Measurements from ENCODE around the gene HIF1A.

Gene HIF1A

DNA sequence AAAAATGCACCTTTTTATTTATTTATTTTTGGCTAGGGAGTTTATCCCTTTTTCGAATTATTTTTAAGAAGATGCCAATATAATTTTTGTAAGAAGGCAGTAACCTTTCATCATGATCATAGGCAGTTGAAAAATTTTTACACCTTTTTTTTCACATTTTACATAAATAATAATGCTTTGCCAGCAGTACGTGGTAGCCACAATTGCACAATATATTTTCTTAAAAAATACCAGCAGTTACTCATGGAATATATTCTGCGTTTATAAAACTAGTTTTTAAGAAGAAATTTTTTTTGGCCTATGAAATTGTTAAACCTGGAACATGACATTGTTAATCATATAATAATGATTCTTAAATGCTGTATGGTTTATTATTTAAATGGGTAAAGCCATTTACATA lies 52.0 kb downstream of the HIF1A start:
- no peak for DNase-seq (ENCODE audit: low read depth, low spot score)

DNA sequence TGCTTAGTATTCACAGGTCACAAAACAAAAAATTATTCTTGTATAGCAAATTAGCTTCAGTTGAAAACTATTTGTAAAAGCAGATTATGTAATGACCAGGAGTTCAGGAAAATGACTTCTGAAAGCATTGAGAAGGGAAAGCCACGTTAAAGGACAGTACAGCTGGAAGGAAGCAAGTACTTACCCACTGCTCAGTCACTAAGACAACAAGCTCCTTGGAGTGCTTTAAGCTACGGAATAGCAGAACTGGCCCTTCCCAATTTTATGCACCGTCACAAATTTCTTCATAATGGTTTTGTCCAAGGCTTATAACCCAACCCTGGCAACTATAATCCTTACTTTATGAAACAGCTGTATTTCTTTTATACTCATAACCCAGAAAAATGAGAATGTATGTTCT lies 54.0 kb downstream of the HIF1A start:
- DNase-seq (ENCODE audit: low read depth, low spot score): no peak

DNA sequence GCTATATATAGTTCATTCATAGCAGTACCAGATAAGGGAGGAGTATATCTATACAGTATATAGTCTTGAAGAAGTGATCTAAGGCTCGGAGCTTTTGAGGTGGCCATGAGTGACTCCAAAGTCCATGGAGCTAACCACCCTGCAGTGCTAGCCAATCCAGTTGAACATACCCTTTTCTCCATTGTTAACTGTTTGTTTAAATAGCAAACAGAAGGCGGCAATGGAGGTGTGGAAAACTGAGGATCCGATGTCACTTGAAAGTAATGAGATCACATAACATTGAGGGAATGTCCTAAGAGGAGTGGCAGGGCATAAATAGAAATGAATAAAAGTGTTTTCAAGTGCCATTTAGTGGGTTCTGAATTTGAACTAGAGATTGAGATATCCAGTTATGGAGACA lies 54.6 kb downstream of the HIF1A start:
- DNase-seq (ENCODE audit: low read depth, low spot score): no peak

DNA sequence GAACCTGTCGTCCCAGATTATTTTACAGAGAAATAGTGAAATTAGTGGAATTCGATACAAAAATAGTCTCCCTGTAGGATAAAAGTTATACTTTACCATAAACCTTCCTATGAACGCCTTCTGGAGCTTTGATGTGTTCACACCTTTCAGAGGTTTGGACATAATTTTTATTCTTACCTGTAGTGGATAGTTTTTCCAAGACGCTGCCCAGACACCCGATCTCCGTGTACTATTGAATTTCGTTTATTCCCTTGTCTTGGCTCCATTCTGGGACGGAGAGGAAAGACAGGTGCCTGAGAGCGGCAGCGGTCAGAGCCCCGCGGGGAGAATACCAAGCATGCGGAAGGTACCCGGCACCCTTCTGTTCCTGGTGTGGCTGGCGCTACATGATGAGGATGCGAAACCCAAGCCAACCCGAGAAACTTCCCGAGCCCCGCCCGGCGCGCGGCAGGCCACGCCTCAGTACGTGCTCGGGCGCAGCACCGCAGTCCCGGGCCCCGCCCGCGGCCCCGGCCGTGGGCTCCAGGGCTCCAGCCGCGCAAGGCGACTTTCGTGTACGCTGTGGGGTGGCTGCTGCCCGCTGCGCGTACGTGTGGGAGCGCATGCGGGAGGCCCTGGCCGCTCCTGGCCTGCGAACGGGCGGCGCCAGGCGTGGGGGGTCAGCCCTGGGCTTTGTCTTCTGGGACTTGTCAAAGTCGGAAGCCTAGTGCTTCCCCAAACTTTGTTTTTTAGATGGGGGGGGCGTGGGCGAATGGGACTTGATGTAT lies 55.6 kb downstream of the HIF1A start:
- DNase-seq (ENCODE audit: low read depth, low spot score): peak; percentile 78

GRCh38 chr14:61751475-61751989 lies 56.2 kb downstream of the HIF1A start:
- no peak for DNase-seq (ENCODE audit: low read depth, low spot score)

DNA sequence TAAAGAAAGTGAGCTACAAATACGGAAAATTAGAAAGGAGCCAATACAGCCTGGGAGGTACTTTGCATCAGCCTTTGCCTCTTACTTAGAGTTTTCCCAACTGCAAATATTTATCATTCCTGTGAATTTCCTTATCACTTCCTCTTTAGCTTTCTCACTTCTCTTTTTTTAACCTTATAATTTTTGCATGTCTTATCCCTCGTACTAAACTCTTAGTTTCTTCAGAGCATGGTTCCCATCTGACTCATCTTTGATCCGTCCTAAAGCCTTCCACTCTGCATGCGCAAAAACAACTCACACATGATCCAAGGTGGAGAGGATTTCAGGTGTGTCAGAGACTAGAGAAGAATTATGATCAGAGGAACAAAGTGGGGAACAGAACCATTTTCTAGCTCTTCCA lies 57.3 kb downstream of the HIF1A start:
- DNase-seq (ENCODE audit: low read depth, low spot score): peak; percentile 26

- no peak for DNase-seq (ENCODE audit: low read depth, low spot score)
Measured at GRCh38 chr14:61753631-61754030, 58.3 kb downstream of the HIF1A start.

DNA sequence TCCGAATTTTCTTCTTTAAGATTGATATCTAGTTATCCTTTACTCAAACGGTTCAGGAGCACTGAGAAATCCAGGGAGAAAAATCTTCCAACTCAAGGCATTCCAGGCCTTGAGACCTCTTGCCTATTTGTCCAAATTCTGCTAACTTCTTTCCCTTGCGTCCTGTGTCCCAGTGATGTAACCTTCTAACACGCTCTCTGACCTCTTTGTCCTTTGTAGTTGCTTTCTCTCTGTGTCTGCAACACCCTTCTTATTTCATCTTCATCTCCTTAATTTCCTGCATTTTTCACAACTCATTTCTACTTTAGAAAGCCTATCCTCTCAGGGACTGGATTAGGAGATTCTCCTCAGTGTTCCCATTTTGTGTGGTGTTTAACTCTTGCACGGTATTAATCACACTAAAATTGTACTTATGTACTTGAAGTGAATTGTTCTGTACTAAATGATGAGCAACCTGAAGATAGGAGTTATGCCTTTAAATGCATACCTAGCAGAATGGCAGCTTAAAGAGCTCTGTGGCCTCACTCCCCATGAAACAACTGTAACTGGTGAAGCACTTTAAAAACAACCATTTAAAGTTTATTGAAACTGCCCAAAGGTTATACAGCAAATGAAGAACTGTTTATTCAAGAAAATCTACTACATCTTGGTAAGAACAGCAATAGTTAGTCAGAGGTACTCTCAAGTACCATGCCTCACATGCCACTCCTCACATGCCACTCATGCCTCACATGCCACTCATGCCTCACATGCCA lies 59.5 kb downstream of the HIF1A start:
- peak; percentile 20 for DNase-seq (ENCODE audit: low read depth, low spot score)

GRCh38 chr14:61755382-61755742 lies 60.0 kb downstream of the HIF1A start:
- peak; percentile 23 for DNase-seq (ENCODE audit: low read depth, low spot score)

GRCh38 chr14:61756135-61756534 lies 60.8 kb downstream of the HIF1A start:
- DNase-seq (ENCODE audit: low read depth, low spot score): no peak

DNA sequence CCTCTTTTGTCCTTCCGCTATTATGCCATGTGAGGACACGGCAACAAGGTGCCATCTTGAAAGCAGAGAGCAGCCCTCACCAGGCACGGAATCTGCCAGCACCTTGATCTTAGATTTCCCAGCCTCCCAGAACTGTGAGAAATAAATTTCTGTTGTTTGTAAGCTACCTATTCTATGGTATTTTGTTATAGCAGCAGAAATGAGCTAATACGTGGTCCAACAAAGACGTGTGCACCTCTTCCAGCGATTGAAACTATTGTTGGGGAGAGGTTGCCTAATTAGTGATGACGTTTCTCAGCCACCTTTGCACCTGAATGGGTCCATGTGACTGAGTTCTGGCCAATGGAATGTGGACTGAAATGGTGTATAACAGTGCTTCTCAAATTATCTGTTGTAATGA lies 64.6 kb downstream of the HIF1A start:
- DNase-seq (ENCODE audit: low read depth, low spot score): no peak

DNA sequence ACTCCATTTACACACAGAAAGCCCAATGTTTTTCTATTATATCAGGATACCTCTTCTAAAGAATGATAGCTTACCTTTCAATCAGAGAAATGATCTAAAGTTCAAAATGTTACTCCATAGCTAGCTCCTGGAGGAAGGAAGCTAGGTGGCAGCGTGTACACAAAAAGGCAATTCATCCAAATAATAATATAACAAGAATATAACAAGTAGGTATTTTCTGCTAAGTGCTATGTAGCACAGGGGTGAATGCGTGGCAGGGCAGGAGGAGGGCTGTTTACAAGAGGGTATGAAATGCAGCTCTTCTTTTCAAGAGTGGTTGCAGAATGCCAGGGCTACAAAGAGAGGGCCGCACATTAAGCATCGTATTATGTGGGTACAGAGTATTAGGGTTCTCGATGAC lies 66.2 kb downstream of the HIF1A start:
- DNase-seq (ENCODE audit: low read depth, low spot score): peak; percentile 19

GRCh38 chr14:61761959-61762786 lies 66.9 kb downstream of the HIF1A start, which contains the start of gene SNAPC1:
TSS of gene SNAPC1 (plus strand) at chr14:61762420. CDS start at chr14:61762461, 41 bp downstream.
- peak; percentile 99 for DNase-seq (ENCODE audit: low read depth, low spot score)

DNA sequence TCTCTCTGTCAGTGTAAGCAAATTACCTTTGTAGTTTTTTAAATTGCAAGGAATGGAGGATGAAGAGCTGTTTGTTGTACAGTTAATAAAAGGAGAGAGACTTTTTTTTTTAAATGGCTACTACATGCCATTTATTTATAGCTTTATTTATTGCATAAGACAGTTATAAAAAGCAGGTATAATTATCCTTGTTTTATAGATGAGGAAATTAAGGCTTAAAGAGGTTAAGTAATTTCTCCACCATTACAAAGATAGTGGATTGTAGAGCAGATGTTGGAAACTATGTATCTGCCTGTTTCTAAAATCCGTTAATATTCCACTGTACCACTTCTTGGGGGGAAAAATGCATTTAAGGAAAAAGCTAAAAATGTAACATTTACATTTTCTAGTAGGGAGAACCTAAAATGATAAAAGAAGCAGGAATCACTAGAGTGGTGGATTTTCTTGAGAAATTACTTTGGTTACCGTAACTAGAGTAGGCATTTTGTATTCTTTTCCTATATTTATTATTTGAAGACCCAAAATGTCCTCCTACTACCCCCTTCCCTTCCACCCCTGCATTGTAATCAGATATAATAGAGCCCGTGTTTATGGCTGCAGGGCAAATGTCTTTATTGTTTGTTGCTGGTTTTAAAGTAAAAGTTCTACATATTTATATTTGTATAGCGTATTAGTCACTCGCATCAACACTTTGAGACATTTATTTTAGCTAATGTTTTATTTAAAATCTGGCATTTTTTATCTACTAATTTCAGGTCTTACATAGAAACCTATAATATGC lies 69.2 kb downstream of the HIF1A start:
- DNase-seq (ENCODE audit: low read depth, low spot score): no peak

DNA sequence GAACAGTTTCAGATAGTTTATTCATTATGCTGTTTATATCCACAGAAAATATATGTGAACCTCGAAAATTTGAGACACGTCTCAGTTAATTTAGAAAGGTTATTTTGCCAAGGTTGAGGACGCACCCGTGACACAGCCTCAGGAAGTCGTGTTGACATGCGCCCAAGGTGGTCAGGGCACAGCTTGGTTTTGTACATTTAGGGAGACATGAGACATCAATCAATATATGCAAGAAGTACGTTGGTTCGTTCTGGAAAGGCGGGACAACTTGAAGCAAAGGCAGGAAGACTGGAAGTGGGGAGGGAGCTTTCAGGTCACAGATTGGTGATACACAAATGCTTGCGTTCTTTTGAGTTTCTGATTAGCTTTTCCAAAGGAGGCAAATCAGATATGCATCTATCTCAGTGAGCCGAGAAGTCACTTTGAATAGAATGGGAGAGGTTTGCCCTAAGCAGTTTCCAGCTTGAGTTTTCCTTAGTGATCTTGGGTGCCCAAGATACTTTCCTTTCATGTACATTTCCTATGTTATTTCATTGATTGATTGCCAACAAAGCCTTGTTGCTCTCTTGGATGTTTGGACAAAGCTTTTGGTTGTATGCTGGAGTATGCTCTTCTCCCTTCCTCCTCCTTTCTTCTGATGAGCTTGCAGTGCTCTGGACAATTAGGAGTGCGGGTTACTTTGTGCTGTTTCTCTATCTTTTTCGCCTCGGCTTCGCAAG lies 70.1 kb downstream of the HIF1A start:
- no peak for DNase-seq (ENCODE audit: low read depth, low spot score)

DNA sequence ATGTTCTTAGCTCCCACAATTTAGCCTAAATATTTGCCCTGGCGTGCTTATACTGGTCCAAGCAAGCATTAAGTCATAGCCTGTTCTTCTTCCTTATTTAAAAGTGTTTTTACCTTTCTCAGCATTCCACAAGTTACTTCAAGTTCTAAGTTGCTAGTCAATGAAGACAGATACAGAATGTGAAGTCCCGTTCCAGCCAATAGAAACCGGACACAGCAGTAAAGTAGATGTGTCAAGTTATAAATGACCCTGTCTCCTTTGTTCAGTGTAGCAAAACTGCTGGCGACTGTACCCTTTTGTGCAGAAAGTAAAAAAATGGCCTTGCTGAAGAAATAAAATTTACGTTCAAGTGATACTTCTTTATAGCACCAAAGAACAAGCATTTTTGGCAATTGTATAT lies 70.8 kb downstream of the HIF1A start:
- DNase-seq (ENCODE audit: low read depth, low spot score): no peak

DNA sequence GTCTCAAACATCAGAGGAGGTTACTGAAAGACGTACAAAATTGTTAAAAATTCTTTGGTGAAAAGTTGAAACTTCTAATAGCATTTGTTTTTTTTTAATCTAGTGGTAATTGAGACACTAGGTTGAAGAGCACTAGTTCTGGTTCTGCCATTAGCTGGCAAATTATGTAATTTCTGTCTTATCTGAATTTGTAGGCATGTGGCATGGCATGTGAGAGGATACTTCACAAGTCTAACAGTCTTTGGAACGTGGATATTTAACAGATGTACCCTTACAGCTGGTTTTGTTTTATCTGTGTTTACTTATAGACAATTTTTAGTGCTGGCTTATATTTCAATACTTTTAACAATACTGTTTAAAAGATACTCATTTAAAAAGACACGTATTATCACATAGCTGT lies 72.9 kb downstream of the HIF1A start:
- no peak for DNase-seq (ENCODE audit: low read depth, low spot score)

GRCh38 chr14:61769893-61770292 lies 74.6 kb downstream of the HIF1A start:
- DNase-seq (ENCODE audit: low read depth, low spot score): no peak

- DNase-seq (ENCODE audit: low read depth, low spot score): no peak
Measured at GRCh38 chr14:61774861-61775260, 79.5 kb downstream of the HIF1A start.

DNA sequence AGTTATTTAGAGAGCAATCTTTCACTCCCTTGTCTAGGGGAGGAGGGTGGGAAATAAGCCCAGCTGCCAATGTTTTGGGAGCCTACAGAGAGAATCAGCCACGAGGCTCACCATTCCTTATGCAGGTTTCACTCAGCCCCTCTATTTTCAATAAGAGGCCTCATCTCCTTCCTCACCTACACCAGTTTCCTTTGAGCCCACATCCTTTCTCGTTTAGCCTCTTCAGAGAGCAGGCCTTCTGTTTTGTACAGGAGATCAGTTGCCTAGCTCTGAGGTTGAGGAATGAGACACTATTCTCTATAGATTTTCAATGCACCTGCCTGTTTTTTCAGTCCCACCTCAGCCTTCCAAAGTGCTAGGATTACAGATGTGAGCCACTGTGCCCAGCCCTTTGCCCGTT lies 84.8 kb downstream of the HIF1A start:
- DNase-seq (ENCODE audit: low read depth, low spot score): no peak

GRCh38 chr14:61797309-61797708 lies 102.0 kb downstream of the HIF1A start:
- DNase-seq (ENCODE audit: low read depth, low spot score): no peak
